HG03521 (cell line): ENCODE measurements around the gene SLC2A1.

Experiments
- ATAC-seq: cut with Tn5 transposase; IDR thresholded peaks from one replicate; pipeline ENCODE4 v1.9.1; 2021; ENCODE audit warnings: mild to moderate bottlenecking, moderate library complexity; ENCODE audit not compliant: unreplicated experiment

Gene SLC2A1

DNA sequence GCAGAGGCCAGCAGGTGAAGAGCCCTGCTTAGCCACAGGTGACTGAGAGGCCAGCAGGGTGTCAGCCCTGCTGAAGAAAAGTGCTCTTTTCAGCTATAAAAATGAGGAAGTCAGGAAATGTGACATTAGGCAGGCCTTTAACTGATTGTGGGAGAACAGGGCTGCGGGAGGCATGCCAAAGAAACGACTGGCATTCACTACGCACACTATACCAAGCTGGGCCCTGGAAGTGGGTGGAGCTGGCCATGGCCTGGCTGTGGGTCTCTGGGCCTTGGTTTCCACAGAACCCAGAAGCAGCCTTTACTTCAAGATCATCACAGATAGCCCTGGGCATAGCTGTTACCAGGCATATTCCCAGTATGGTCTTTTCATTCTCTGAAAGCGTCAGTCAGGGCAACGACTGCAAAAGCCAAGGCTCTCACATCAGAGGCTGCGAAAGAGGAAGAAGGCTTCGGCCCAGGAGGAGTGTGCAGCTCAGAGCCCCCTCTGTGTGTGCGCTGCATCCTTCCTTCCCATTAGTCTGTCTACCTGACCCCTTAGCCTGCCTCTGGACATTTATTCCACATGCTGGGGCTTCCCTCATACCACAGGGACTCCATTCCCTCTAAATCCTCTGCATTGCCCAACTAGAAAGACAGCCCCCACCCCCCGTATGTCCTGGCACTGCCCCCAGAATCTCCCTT is 14.3 kb downstream of the SLC2A1 start:
- ATAC-seq, result no peak

DNA sequence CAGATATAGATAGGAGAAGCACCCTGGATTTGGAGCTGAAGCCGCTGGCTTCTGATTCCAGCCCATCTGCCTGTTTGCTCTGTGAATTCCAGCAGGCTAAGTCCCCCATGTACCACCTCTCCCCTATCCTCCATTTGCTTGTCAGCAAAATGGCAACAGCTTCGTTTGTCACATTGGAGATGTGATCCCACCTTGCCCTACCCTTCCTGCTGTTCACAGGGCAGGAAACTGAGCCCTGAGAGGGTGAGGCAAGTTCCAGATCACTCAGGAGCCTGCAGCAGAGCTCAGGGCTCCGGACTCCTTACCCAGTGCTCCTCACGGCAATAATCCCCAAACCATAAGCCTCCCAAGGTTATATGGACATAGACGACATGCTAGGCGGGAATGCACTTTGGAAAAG is 14.9 kb downstream of the SLC2A1 start:
- no peak for ATAC-seq

DNA sequence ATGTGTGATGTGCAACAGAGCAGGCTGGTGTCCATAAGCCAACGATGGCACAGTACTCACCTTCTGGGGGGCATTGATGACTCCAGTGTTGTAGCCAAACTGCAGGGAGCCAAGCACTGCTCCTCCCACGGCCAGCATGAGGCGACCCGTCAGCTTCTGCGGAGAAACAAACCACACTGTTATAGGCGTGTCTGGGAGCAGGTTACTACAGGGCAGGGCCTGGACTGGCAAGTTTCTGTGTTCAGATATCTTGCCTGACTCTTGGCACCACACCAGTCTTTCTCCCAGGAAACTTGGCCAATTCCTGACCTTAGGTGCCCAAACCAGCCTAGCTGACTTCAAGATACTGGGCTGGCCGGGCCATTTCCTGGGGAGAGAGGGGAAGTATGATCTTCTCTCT is 15.5 kb downstream of the SLC2A1 start:
- ATAC-seq, result no peak

DNA sequence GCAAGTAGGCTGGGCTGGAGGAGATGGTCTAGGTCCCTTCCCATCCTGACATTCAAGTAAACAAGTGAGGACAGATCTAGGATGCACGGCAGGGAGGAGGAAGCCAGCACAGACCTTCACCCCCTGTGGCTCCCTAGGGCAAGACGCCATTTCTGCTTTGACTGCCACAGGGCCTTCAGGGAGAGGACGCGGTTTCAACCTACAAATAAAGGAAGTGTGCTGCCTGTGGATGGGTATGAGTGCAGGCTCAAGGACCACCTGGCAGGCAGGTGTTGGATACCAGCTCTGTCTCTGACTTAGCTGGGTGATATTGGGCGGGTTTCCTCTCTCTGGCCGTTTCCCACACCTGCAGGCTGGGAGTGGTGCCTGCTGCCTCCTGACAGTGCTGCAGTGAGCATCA is 16.2 kb downstream of the SLC2A1 start:
- ATAC-seq, result no peak

DNA sequence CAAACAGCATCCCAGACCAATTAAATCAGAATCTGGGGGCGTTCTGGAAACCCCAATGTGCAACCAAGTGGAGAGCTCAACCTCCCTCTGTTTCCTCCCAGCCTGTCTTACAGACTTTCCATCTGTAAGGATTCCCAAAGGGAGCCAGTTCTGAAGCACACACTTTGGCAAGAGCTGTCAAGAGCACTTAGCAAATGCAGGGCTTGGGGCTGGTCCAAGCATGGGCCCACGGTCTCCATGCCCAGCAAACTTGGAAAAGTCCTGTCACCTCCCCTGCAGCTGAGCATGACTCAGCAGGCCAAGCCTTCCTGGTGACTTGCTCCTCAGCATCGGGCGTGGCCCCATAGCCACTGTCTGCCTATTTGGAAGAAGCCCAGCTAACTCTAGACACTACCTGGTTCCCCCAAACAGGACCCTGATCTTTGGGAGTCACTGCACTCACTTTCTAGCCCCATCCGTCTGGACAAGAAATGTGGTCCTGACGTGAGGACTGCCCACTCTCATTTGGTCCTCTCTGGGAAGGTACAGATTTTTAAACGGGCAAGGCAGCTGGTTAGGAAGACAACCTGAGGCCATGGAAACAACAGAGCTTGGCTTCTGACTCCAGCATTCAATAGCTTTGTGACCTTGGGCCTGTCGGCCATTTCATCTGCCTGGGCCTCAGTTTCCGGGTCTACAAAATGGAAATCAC is 16.9 kb downstream of the SLC2A1 start:
- ATAC-seq, result no peak

DNA sequence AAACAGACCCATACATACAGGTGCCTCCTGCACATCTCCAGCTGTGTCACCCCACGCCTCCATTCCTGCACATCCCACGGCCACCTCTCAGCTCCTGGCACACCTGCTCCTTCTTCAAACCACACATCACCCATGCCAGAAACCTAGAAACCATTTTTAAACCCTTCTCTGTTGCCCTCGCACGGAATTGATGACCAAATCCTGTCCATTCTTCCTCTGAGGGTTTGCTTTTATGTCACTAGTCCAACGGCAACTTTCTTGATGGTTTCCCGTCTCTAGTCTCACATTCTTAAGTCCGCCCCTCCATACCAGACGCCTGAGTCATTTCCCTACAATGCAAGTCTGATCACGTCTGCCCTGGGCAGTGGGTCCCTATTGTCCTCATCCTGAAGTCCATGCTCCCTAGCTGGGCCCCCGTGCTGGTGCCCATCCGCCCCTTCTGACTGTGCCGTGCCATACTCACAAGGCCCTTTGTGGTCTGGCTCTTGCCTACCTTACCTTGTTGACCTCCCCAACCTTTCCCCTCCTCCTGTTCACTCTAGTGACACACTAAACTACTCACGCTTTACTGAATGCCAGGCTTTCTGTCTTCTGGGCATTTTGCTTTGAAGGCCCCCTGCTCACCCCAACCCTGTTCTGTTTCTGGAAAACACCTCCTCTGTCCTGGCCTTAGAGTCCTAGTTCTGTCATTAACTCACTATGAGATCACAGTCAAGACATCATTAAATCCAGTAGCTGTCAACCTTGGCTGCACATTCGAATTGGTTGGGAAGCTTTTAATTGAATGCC is 17.6 kb downstream of the SLC2A1 start:
- no peak for ATAC-seq

DNA sequence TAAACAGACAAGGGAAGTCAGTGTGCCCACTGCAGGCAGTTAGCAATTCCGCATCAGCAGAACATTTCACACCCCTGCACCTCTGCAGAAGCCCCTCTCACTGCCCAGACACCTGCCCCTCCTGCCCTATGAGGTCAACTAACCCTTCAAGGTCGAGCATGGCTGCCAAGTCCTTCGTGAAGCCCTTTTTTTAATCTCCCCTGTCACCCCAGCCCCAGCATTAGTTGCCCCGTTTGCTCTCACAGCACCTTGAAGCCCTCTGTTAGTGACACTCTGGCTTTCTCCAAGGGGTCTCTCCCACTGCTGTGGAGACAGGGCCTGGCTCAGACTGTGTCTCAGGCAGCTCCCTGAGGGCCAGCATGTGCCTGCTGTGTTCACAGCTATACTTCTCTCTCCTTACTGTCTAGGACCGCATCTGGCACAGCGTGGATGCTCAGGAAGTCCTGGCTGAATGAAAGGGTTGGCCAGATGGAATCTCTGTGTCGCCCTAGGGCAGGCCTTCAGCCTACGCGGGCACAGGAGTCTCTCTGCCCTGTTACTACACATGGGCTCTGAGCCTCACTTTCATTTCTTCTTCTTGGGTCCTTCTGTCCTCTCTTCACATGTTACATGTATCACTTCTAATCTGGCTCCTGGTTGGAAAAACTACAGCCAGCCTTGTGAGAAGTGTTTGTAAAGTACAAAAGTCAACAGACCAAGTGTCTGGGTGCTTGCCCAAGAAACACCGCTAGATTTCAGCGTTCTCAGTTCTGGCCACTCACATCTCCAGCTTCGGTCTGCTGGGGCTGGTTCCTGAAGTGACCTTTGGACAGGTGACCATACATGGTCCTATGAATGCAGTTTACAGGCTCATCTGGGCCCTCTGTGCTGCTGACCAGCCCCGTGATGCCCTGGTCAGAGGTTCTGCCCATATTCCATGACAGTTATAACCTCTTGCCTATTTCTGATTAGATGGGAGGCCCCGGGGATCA is 19.7 kb downstream of the SLC2A1 start:
- no peak for ATAC-seq

DNA sequence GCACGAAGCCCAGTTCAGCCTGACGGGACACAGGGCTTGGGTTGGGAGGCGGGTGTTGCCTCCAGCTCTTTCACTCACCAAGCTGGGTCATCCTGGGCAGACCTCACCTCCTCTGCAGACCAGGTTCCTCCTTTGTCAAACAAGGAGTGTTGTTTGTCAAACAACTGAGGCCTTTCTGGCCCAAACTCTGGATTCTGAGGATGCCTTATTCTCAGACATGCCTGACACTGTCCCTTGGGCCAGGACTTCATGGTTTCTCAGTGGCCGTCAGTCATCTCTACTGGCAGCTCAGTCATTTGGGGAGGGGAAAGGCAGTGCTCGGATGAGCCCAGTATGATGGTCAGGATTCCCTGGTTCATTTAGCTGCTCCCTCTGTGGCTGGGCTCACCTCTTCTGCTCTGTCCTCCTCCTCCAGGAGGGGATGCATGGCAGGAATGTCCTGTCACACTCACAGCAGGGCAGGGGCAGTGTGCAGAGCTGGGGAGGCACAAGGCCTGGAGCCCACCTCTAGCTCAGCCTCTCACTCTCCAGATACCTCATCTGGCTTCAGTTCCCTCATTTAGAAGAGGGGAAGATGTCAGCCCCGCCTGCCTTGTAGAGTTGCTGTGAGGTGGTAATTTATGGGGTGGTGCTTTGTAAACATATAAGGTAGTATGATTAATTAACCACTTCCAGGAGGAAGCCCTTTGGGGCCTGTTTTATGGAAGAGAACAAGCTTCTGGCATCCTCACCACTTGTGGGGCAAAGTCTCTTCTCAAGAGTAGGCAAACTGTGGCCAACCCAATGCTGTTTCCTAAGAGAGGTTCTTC is 20.6 kb downstream of the SLC2A1 start:
- no peak for ATAC-seq

DNA sequence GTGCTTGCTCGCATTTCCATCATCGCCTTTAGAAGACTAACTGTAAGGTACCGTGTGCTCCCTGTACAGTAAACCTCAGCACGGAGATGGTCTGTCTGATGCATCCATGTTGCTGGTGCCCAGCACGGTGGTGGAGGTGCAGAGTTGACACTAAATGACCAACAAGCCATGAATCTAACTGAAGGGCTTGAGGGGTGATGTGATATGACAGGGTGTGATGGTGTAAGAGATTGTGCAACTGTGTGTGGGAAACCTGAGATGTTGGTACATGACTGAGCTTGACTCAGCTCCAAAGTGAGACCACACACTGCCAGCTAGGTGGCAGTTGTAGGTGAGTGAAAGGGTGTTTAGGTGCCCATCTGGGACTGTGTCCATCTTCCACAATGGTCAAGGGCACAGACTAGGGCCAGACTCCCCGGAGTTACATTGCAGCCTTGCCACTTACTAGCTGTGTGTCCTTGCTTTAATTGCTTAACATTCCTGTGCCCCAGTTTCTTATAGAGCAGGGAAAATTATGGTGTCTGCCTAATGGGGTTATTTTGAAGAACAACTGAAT is 21.4 kb downstream of the SLC2A1 start:
- ATAC-seq, result no peak

DNA sequence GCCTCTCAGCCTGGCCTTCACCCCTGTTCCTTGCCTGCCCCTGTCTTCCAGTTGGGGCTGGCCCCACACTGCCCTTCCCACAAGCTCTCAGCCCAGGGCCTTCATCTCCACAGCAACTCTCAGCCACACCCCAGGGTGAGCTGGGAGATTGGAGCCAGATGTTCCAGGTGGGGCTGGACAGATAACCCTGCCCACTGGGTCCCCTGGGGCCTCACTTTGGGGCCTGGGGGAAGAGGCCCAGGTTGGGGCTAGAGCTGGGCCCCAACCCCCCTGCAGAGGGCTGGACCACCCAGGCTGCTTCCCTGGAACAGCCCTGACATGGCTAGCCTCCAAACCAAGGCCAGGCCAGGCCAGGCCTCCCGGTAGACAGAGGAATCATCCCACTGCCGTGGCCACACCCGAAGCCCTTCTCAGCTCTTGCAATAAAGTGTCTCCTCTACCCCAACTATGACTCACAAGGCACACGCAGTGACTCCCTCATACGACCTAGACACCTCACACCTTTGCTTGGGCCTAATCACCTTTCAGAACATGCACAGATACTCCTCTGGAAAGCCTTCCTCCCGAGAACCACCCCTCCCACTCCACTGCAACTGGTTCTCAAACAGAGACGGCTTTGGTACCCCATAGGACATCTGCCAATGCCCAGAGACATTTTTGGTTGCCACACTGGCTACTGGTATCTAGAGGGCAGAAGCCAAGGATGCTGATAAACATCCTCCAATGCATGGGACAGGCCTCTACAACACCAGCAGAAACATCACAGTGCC is 22.2 kb downstream of the SLC2A1 start:
- ATAC-seq, result no peak

DNA sequence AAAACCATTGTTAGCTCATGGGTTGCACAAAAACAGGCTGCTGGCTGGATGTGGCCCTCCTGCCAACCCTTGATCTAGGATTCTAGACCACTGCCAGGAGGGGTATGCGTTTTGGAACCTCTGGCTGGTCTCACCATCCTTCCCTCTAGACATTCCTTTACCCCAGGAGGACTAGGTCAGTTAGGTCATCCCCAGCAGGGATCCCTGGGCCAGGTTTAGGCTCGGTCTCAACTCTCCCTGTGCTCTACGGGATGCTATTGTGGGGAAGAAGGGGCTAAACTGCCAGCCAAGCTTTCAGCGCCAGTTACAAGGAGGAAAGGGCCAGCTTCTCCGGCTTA is 22.7 kb downstream of the SLC2A1 start:
- no peak for ATAC-seq

DNA sequence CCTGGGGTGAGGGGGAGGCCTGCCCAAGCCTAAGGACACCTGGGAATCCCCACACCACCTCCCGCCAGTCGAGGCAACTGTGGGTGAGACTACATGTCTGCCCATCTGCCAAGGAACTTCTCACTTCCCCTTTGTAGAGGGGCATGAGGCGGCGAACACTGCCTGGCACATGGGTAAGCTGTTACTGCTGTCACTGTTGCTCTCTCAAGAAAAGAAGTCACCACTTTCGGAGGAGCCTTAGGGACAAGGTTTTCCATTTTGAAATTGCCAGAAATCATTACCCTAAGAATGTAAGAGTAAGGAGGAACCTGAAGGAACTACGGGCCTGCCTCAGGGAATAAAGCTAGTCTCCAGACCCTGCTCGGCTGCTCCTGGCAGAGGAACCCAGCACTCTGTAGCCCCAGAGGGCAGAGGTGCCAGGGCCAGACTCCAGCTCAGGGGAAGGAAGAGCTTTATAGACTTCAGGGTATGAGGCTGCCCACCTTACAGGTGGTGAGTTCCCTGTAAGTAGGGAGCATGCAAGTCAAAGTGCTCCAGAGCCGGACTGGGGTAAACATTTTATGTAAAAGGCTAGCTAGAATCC is 23.3 kb downstream of the SLC2A1 start:
- ATAC-seq, result no peak

DNA sequence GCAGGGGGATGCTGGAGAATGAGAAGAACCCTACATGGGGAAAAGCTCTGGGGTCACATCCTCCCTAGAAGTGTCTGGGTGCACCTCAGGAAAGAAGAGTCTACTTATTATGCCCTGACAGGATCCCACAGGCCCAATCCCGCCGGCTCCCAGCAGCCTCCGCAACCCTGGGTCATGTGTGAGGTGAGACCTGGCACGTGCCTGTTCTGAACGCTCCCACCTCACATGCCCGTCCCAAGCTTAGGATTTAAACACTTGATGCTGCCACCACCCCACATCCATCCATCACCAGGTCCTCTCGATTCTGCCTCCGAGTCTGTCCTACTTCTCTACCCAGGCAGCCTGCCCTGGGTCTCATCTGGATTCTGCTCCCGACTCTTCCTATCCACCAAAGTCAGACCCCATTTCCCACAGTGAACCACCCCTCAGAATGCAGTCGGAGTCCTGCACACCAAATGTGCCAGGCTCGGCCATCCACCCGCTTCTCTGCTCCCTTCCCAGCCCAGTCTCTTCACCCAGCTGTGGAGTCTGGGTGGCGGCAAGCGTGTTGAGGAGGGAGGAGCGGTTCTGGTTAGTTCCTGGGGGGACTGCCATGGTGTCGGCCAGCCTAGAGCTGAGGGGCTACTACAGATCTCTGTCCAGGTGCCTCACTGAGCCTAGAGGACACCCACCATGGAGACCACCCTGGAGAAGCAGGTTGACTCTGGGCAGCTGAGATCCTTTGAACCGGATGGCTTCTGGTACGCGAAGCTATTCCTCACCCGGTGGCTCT is 23.9 kb downstream of the SLC2A1 start:
- no peak for ATAC-seq

DNA sequence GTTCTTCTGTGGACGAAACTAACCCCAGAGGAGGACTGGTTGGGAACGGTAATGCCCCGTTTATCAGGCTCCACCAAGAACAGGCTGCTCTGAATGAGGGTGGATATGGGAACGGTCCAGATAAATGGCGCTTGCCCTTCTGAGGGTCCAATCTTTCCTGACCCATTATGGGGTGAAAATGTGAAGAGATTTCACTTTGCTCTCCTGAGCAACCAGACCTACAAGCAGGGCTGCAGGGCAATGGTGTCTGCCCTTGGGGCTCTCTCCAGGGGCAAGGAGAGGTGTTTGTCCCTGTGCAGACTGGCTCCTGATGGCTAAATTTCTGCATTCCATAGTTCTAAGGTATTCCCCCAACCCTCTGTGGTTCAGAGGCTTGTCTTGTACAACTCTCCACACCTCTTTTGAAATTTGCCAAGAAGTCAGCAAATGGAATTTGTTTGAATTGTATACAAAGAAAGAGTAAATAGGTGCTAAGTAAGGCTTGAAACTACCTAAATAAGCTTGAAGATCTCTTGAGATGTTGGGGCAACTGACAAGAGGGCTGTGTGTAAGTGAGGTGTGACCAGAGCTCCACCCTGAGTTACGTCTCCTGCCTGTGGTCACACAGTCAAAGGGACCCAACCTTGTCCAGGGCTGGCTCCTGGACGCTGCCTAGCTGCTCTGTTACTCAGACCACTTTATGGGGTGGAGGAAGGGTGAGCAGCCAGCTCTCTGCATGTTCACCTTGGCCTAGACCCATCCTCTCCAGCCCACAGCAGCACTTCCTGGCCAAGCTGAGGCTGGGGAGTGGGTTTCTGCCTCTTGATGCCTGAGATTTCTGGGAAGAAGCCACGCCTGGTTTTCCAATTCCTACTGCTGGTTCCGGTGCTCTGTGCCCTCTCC is 24.8 kb downstream of the SLC2A1 start:
- ATAC-seq, result no peak

DNA sequence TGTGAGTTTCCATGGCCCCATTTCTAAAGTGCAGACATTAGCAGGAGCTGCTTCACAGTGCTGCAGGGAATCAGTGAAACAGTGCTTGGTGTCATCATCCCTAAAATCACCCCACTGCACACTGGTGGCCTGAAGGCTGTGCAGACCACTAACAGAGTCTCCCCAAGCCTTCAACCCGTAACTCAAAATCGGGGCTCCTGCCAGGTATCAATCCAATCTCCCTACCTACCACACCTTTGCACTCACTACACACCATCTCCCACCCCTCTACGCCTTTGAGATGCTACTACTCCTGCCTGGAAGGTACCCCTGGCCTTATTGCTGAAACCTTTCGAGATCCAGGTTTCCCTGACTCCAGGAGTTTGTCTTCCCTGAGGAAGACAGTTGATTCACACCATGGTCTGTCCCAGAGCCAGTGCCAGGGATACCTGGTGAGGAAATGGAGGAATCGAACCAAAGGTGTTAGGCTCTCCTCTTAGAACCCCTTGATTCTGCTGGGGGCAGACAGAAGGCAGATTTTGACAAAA is 25.5 kb downstream of the SLC2A1 start:
- ATAC-seq, result no peak

DNA sequence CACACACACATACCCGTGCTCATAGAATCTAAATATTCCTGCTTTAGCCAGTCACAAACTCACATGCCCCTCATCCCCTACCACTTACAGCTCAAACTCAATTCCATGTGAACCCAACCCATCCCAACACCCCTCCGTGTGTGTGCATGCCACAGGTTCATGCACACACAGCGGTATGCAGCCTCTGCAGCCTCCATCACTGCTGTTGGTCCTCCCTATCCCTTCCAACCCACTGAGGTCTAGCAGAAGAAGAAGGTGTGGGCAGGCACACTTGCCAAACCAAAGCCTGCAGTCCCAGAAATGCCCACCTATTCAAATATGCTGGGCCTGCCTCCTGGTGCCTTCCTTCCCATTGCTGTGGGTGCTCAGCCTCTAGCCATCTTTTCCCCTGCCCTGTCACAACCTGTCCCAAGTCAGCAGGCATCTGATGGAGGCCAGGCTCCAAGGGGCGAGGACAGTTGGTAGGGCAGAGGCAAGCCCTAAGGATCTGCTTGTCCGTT is 26.2 kb downstream of the SLC2A1 start:
- no peak for ATAC-seq
